BLaER1 (cell line): ENCODE results near the gene CDH23.

ENCODE experiments used
- H3K27ac ChIP-seq: shearing (Covaris generic); formaldehyde crosslinking; 2 replicates; pipeline ENCODE4 v1.8.1; 2022
- H3K27me3 ChIP-seq: shearing (Covaris generic); formaldehyde crosslinking; 2 replicates; pipeline ENCODE4 v1.8.1; 2022
- H3K36me3 ChIP-seq: shearing (Covaris generic); formaldehyde crosslinking; 2 replicates; pipeline ENCODE4 v1.8.1; 2022
- H3K4me1 ChIP-seq: shearing (Covaris generic); formaldehyde crosslinking; 2 replicates; pipeline ENCODE4 v1.8.1; 2022
- H3K4me2 ChIP-seq: shearing (Covaris generic); formaldehyde crosslinking; 2 replicates; pipeline ENCODE4 v1.8.1; 2022
- H3K4me3 ChIP-seq: shearing (Covaris generic); formaldehyde crosslinking; 2 replicates; pipeline ENCODE4 v1.8.1; 2022
- H3K9ac ChIP-seq: shearing (Covaris generic); formaldehyde crosslinking; 2 replicates; pipeline ENCODE4 v1.8.1; 2022
- H3K9me3 ChIP-seq: shearing (Covaris generic); formaldehyde crosslinking; 2 replicates; pipeline ENCODE4 v1.8.1; 2022
- H4K20me1 ChIP-seq: shearing (Covaris generic); formaldehyde crosslinking; 2 replicates; pipeline ENCODE4 v1.8.1; 2022
- Cebpa-rat ChIP-seq: shearing (Covaris generic); IDR thresholded peaks from 2 replicates; pipeline ENCODE4 v1.8.1; 2022

Gene CDH23

GRCh38 chr10:71723311-71723710, 326.6 kb downstream of the CDH23 start:
- H3K36me3 ChIP-seq: no peaks in the 10 kb centered on the region
- no peak overlapping the region for H3K4me2 ChIP-seq
- no peak overlapping the region for H3K9ac ChIP-seq
- H3K27ac ChIP-seq: no peak overlapping the region
- no peaks in the 10 kb centered on the region for H3K27me3 ChIP-seq
- peaks cover 63% of the 10 kb centered on the region for H3K4me1 ChIP-seq
- H3K9me3 ChIP-seq: no peaks in the 10 kb centered on the region
- no peaks in the 10 kb centered on the region for H4K20me1 ChIP-seq
- no peak overlapping the region for H3K4me3 ChIP-seq
- TF ChIP-seq Cebpa-rat: no peak

- H3K4me2 ChIP-seq: peak overlapping the region; percentile 5; the same call in 1 of the 2 replicates
- no peak overlapping the region for H3K4me3 ChIP-seq
- H3K27ac ChIP-seq: no peak overlapping the region
- peaks cover 72% of the 10 kb centered on the region for H3K4me1 ChIP-seq
- H4K20me1 ChIP-seq: no peaks in the 10 kb centered on the region
- no peak for TF ChIP-seq Cebpa-rat
- H3K36me3 ChIP-seq: no peaks in the 10 kb centered on the region
- no peaks in the 10 kb centered on the region for H3K27me3 ChIP-seq
- H3K9ac ChIP-seq: no peak overlapping the region
- H3K9me3 ChIP-seq: no peaks in the 10 kb centered on the region
These were observed 327.8 kb downstream of the CDH23 start for GRCh38 chr10:71724539-71724938.

GRCh38 chr10:71725249-71725648, 328.5 kb downstream of the CDH23 start:
- no peak for TF ChIP-seq Cebpa-rat
- Histone ChIP-seq H3K9ac (no peak overlapping the region), H3K27me3 (no peaks in the 10 kb centered on the region), H3K27ac (no peak overlapping the region), H3K36me3 (no peaks in the 10 kb centered on the region), H3K4me1 (peaks cover 72% of the 10 kb centered on the region), H3K9me3 (no peaks in the 10 kb centered on the region), H3K4me3 (no peak overlapping the region), H3K4me2 (0 out of 2 replicates have a peak overlapping the region, but pooled peaks have one; percentile 78), H4K20me1 (no peaks in the 10 kb centered on the region)

- no peak for TF ChIP-seq Cebpa-rat
- H3K36me3 ChIP-seq: no peaks in the 10 kb centered on the region
- H3K27ac ChIP-seq: peak overlapping the region; percentile 46; the same call in 1 of the 2 replicates
- H3K4me3 ChIP-seq: no peak overlapping the region
- H3K4me1 ChIP-seq: peaks cover 75% of the 10 kb centered on the region
- H3K9ac ChIP-seq: no peak overlapping the region
- H3K27me3 ChIP-seq: no peaks in the 10 kb centered on the region
- no peaks in the 10 kb centered on the region for H3K9me3 ChIP-seq
- H3K4me2 ChIP-seq: peak overlapping the region; percentile 78
- no peaks in the 10 kb centered on the region for H4K20me1 ChIP-seq
These were observed 329.4 kb downstream of the CDH23 start for GRCh38 chr10:71725998-71726579.

- peaks cover 75% of the 10 kb centered on the region for H3K4me1 ChIP-seq
- H3K27ac ChIP-seq: peak overlapping the region; percentile 46
- H3K9me3 ChIP-seq: no peaks in the 10 kb centered on the region
- H3K4me3 ChIP-seq: no peak overlapping the region
- peak overlapping the region; percentile 34; the same call in 1 of the 2 replicates for H3K9ac ChIP-seq
- no peaks in the 10 kb centered on the region for H4K20me1 ChIP-seq
- no peaks in the 10 kb centered on the region for H3K36me3 ChIP-seq
- no peak for TF ChIP-seq Cebpa-rat
- H3K4me2 ChIP-seq: peak overlapping the region; percentile 78
- no peaks in the 10 kb centered on the region for H3K27me3 ChIP-seq
These were observed 329.9 kb downstream of the CDH23 start for GRCh38 chr10:71726580-71727104.

GRCh38 chr10:71727105-71727737, 330.5 kb downstream of the CDH23 start:
- Histone ChIP-seq H3K9ac (peak overlapping the region; percentile 34; the same call in 1 of the 2 replicates), H3K36me3 (no peaks in the 10 kb centered on the region)
- TF ChIP-seq Cebpa-rat: no peak

GRCh38 chr10:71727738-71728737, 331.3 kb downstream of the CDH23 start:
- H3K36me3 ChIP-seq: no peaks in the 10 kb centered on the region
- TF ChIP-seq Cebpa-rat: no peak
- H3K27ac ChIP-seq: peak overlapping the region; percentile 46; the same call in 1 of the 2 replicates
- no peaks in the 10 kb centered on the region for H3K9me3 ChIP-seq
- H3K27me3 ChIP-seq: no peaks in the 10 kb centered on the region
- H4K20me1 ChIP-seq: no peaks in the 10 kb centered on the region
- peaks cover 75% of the 10 kb centered on the region for H3K4me1 ChIP-seq
- H3K4me3 ChIP-seq: no peak overlapping the region
- peak overlapping the region; percentile 25; the same call in 1 of the 2 replicates for H3K9ac ChIP-seq
- H3K4me2 ChIP-seq: peak overlapping the region; percentile 78

More at GRCh38 chr10:71727105-71727737, 330.5 kb downstream of the CDH23 start:
- Histone ChIP-seq H3K4me1 (peaks cover 75% of the 10 kb centered on the region), H3K4me2 (peak overlapping the region; percentile 78), H3K27ac (peak overlapping the region; percentile 46), H3K4me3 (no peak overlapping the region), H4K20me1 (no peaks in the 10 kb centered on the region), H3K27me3 (no peaks in the 10 kb centered on the region), H3K9me3 (no peaks in the 10 kb centered on the region)

- H3K4me3 ChIP-seq: no peak overlapping the region
- 0 out of 2 replicates have a peak, but pooled peaks have one; percentile 26 for TF ChIP-seq Cebpa-rat
- no peaks in the 10 kb centered on the region for H3K9me3 ChIP-seq
- H3K4me2 ChIP-seq: peak overlapping the region; percentile 78
- peak overlapping the region; percentile 36; the same call in 1 of the 2 replicates for H3K27ac ChIP-seq
- H3K4me1 ChIP-seq: peaks cover 66% of the 10 kb centered on the region
- H3K9ac ChIP-seq: peak overlapping the region; percentile 20; the same call in 1 of the 2 replicates
- H4K20me1 ChIP-seq: no peaks in the 10 kb centered on the region
- H3K36me3 ChIP-seq: no peaks in the 10 kb centered on the region
- H3K27me3 ChIP-seq: no peaks in the 10 kb centered on the region
These were observed 332.5 kb downstream of the CDH23 start for GRCh38 chr10:71729161-71729636.

- Histone ChIP-seq H3K9ac (no peak overlapping the region), H3K4me3 (no peak overlapping the region), H3K4me2 (no peak overlapping the region), H3K27ac (no peak overlapping the region), H3K36me3 (no peaks in the 10 kb centered on the region), H3K4me1 (peaks cover 65% of the 10 kb centered on the region), H3K27me3 (no peaks in the 10 kb centered on the region), H3K9me3 (no peaks in the 10 kb centered on the region), H4K20me1 (no peaks in the 10 kb centered on the region)
- TF ChIP-seq Cebpa-rat: no peak
These were observed 335.1 kb downstream of the CDH23 start for GRCh38 chr10:71731791-71732190.
